K562 (cell line): Measurements from ENCODE around the gene NLRP6. TPM values are rescaled to one million over a fixed set of nuclear protein-coding genes. Genes with fewer than 3 reads are reported as not detected.

Experiments
- ATAC-seq: fragments of 200-7000 bp; cut with Tn5 transposase; 3 replicates; pipeline ENCODE4 v1.9.1; 2020; ENCODE audit warnings: moderate library complexity
- BruUV-seq: library from RNA; stranded (reverse); fragments of 400-500 nt; replicated peaks from 2 replicates; lab custom pipeline; 2021; lab: Mats Ljungman, UMichigan
- CTCF ChIA-PET: fragments of 300-600 bp; formaldehyde crosslinking; extraction: SDS; loops from one replicate; lab custom pipeline; 2021; ENCODE audit warnings: low intra/inter-chr PET ratio; lab: Yijun Ruan, JAX
- POLR2A ChIA-PET: fragments of 300-600, 350-650 bp; sonication (Branson Sonifier 250); formaldehyde crosslinking; extraction: SDS; loops from one replicate; lab custom pipeline; 2021; ENCODE audit warnings: antibody characterized with exemption, inconsistent platforms; lab: Yijun Ruan, JAX
- DNase-seq, 4 experiments: peaks; one replicate each; pipeline versions ENCODE4 v3.0.0 to v3.0.0-alpha.2; 2011 to 2018; ENCODE audit warnings: low spot score in 3 of 4, mixed read lengths in 3 of 4; ENCODE audit errors: extremely low read depth in 1 of 4
- FAIRE-seq: peaks from 2 replicates; lab custom pipeline; 2011; peaks lifted over from hg19 to GRCh38; lab: Jason Lieb, UNC
- H2AFZ ChIP-seq: 2 replicates; pipeline ENCODE4 v1.6.0; 2011; ENCODE audit warnings: low read depth, low read length, control low read depth, inconsistent platforms
- H3K27ac ChIP-seq: fragments of 200-600 bp; 3 replicates; pipeline ENCODE4 v1.8.0; 2011; ENCODE audit warnings: low read depth, mild to moderate bottlenecking, control low read depth, inconsistent platforms, low read length, moderate library complexity, mixed read lengths; ENCODE audit errors: extremely low read depth
- H3K27me3 ChIP-seq, 2 experiments: fragments of 300-600 bp in 1 of 2; 2 replicates in 1 of 2; 3 replicates in 1 of 2; pipeline versions ENCODE4 v1.6.0 to v1.8.0; 2011; ENCODE audit warnings: inconsistent platforms in 2 of 2, low read length in 2 of 2, mild to moderate bottlenecking in 1 of 2, mixed read lengths in 1 of 2, moderate library complexity in 1 of 2; ENCODE audit not compliant: control insufficient read depth in 2 of 2, insufficient read depth in 2 of 2
- H3K36me3 ChIP-seq: fragments of 300-600 bp; 3 replicates; pipeline ENCODE4 v1.8.0; 2011; ENCODE audit warnings: mild to moderate bottlenecking, low read length, inconsistent platforms; ENCODE audit not compliant: control insufficient read depth, insufficient read depth
- H3K4me1 ChIP-seq, 2 experiments: fragments of 200-600 bp in 1 of 2; replicated peaks in 1 of 2; 2 replicates in 1 of 2; 3 replicates in 1 of 2; pipeline versions ENCODE4 v1.5.1 to v1.8.0; 2011; ENCODE audit warnings: inconsistent platforms in 2 of 2, low read length in 2 of 2, mild to moderate bottlenecking in 1 of 2, mixed read lengths in 1 of 2, moderate library complexity in 1 of 2; ENCODE audit not compliant: control insufficient read depth in 2 of 2, insufficient read depth in 2 of 2
- H3K4me2 ChIP-seq: 2 replicates; pipeline ENCODE4 v1.6.1; 2011; ENCODE audit warnings: low read length, control low read depth, inconsistent platforms, mixed read lengths; ENCODE audit not compliant: insufficient read depth
- H3K4me3 ChIP-seq: fragments of 200-600 bp; sonication (generic), shearing (Covaris generic); 2 replicates; pipeline ENCODE4 v1.5.1; 2016; ENCODE audit warnings: control low read depth, inconsistent platforms
- H3K79me2 ChIP-seq: fragments of 200-600 bp; 3 replicates; pipeline ENCODE4 v1.8.0; 2011; ENCODE audit warnings: low read length, inconsistent platforms; ENCODE audit not compliant: control insufficient read depth, insufficient read depth
- H3K9ac ChIP-seq, 2 experiments: 2 replicates each; pipeline versions ENCODE4 v1.6.0 to v1.6.1; 2011; ENCODE audit warnings: low read depth in 2 of 2, low read length in 2 of 2, control low read depth in 1 of 2, inconsistent platforms in 1 of 2, mild to moderate bottlenecking in 1 of 2, mixed read lengths in 1 of 2; ENCODE audit not compliant: insufficient read depth in 1 of 2
- H3K9me1 ChIP-seq: one replicate; pipeline ENCODE4 v1.6.0; 2011; ENCODE audit warnings: inconsistent platforms, mild to moderate bottlenecking, low read length, moderate library complexity; ENCODE audit not compliant: control insufficient read depth, insufficient read depth
- H3K9me3 ChIP-seq: replicated peaks from 2 replicates; pipeline ENCODE4 v1.5.1; 2011; ENCODE audit warnings: low read depth, low read length, inconsistent platforms; ENCODE audit not compliant: control insufficient read depth, insufficient read depth
- H4K20me1 ChIP-seq: replicated peaks from 2 replicates; pipeline ENCODE4 v1.6.1; 2011; ENCODE audit warnings: low read length, inconsistent platforms, mixed read lengths; ENCODE audit not compliant: control insufficient read depth, insufficient read depth
- RBFOX2 ChIP-seq: fragments of 200-400 bp; formaldehyde crosslinking; IDR thresholded peaks from 2 replicates; pipeline ENCODE4 v1.6.1; 2017; ENCODE audit warnings: low read depth, mild to moderate bottlenecking, low read length, moderate library complexity
- WGBS: fragments of 100-300 bp; shearing (Covaris generic); methylation state at CpG from one replicate; pipeline ENCODE4 v1.1.6; 2016; ENCODE audit warnings: low coverage, mixed read lengths; ENCODE audit not compliant: insufficient coverage; ENCODE audit errors: missing lambda C conversion rate; 5-methylcytosine and 5-hydroxymethylcytosine counted together
- in situ Hi-C: fragments of 300-500 bp; cut with MboI; formaldehyde crosslinking; loops from 4 replicates; pipeline ENCODE4 v1.15.0; 2018; ENCODE audit warnings: inconsistent platforms, mixed read lengths
- intact Hi-C: fragments of 100-400 bp; cut with micrococcal nuclease; formaldehyde crosslinking; loops from 2 replicates; pipeline ENCODE4 v1.14.2; 2022
- polyA plus RNA-seq, 8 experiments: library from polyadenylated mRNA; depleted of rRNA in 4 of 8; stranded (reverse) in 5 of 8; unstranded in 3 of 8; fragments of >200 nt; fragmentation: Nextera tagmentation in 2 of 8; fragmentation: Illumina TruSeq in 1 of 8; extraction: Ambion mirVana in 2 of 8; extraction: Trizol in 1 of 8; gene quantifications; 2 replicates each; pipeline versions ENCODE4 v1.2.1 to v1.2.3, GENCODE V29; 2011 to 2014; ENCODE audit warnings: inconsistent platforms in 1 of 8, missing spikeins in 1 of 8
- total RNA-seq, 7 experiments: library from RNA; depleted of rRNA in 6 of 7; stranded (reverse); fragments of >200 nt in 6 of 7; fragmentation: Illumina TruSeq in 2 of 7; extraction: Trizol in 2 of 7; gene quantifications; 2 replicates each; pipeline versions ENCODE4 v1.2.1 to v1.2.3, GENCODE V29; 2011 to 2021; ENCODE audit warnings: low replicate concordance in 1 of 7
- TF ChIP-seq, protein P1 (sequence below), 2 experiments: fragments of 450-650 bp; IDR thresholded peaks; 2 replicates each; pipeline ENCODE4 v1.6.1; 2016; ENCODE audit warnings: mild to moderate bottlenecking in 2 of 2, borderline replicate concordance in 1 of 2, low read depth in 1 of 2, moderate library complexity in 1 of 2

The NLRP6 gene
- total and polyA plus RNA-seq, 9 of the 15 experiments (the other 6 are each of a cell fraction or from before 2014, with no cell fraction given), result 0.03 to 0.18 (median 0.15) TPM; not detected in 5

DNA sequence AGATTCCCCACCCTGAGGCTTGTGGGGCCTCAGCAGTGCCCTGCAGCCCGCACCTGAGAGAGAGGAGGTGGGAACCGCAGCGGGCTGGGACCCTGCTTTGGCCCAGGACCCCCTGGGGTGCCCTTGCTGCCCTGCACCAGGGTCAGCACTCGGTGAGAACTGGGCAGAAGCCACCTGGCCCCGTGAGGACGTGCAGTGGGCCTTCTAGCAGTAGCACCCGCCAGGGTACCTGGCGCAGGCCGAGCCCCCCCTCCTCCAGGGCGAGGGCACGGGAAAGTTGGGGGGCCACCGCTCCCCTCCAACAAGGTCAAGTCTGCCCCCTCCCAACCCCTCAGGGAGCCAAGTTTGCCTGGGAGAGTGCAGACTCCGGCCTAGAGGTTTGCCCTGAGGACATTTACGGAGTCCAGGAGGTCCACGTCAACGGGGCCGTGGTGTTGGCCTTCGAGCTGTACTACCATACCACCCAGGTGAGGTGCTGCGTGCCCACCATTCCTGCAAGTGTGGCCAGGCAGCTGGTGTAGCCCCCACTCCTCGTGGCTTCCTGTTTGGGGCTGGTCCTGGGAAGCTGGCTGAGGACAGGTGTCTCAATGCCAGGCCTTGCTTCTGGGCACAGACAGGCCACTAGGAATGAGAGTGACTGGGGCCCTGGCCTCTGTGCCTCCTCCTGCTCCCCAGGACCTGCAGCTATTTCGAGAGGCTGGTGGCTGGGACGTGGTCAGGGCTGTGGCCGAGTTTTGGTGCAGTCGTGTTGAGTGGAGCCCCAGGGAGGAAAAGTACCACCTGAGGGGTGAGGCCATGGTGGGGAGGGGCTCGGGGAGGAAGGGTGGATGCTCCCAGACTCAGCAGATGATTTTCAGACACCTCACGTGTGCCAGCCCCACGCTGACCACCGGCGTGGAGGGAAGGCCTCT, 14.3 kb downstream of the NLRP6 start:
- peaks cover 32% of the 10 kb centered on the region for H3K79me2 ChIP-seq
- ChIA-PET CTCF (no interaction called here), POLR2A (interaction anchor here (0.5 to 1.5 kb wide), 4 partner anchors 15 to 478 kb away, joined by 3 read pairs; partner anchors contain the start of genes BET1L, NLRP6 and RIC8A)
- no peak overlapping the region for H3K27ac ChIP-seq
- no TSS peak for BruUV-seq
- no peak overlapping the region for H3K4me2 ChIP-seq
- H3K9me1 ChIP-seq, result no peaks in the 10 kb centered on the region
- TF ChIP-seq, protein P1, sequence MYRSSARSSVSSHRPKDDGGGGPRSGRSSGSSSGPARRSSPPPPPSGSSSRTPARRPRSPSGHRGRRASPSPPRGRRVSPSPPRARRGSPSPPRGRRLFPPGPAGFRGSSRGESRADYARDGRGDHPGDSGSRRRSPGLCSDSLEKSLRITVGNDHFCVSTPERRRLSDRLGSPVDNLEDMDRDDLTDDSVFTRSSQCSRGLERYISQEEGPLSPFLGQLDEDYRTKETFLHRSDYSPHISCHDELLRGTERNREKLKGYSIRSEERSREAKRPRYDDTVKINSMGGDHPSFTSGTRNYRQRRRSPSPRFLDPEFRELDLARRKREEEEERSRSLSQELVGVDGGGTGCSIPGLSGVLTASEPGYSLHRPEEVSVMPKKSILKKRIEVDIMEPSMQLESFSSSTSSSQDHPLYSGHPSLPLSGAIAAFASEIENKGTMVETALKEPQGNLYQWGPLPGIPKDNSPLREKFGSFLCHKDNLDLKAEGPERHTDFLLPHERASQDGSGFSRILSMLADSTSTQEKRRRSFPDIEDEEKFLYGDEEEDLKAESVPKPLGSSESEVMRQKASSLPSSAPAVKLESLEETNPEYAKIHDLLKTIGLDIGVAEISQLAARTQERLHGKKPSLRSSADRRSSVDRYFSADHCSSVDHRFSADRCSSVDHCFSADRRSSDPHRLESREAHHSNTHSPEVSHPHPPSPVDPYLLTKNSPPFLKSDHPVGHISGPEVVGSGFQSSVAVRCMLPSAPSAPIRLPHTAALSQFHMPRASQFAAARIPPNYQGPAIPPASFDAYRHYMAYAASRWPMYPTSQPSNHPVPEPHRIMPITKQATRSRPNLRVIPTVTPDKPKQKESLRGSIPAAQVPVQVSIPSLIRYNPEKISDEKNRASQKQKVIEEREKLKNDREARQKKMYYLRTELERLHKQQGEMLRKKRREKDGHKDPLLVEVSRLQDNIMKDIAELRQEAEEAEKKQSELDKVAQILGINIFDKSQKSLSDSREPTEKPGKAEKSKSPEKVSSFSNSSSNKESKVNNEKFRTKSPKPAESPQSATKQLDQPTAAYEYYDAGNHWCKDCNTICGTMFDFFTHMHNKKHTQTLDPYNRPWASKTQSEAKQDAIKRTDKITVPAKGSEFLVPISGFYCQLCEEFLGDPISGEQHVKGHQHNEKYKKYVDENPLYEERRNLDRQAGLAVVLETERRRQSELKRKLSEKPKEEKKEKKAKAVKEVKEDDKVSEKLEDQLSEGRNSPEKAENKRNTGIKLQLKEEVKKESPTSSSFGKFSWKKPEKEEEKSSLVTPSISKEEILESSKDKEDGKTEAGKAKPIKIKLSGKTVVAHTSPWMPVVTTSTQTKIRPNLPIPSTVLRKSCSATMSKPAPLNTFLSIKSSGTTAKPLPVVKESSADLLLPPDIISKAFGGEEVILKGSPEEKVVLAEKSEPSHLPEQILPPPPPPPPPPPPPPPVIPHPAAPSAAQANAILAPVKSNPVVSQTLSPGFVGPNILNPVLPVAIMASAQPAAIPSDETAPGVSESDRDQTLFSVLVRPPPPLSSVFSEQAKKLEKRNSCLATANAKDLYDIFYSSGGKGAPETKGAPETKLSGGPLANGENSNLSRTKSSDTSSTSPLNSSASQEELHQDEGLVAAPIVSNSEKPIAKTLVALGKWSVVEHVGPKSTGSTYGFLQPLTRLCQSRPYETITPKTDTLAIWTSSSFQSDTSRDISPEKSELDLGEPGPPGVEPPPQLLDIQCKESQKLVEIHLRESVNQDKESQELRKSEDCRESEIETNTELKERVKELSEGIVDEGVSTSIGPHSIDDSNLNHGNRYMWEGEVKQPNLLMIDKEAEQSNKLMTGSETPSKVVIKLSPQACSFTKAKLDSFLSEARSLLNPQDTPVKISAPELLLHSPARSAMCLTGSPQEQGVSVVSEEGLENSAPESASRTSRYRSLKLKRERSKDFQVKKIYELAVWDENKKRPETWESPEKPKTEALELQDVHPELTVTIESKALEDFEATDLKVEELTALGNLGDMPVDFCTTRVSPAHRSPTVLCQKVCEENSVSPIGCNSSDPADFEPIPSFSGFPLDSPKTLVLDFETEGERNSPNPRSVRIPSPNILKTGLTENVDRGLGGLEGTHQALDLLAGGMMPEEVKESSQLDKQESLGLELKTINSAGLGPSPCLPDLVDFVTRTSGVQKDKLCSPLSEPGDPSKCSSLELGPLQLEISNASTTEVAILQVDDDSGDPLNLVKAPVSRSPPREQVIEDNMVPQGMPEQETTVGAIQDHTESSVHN (IDR thresholded peaks at IDR 0.05; ENCODE audit: borderline replicate concordance in 1 of 2, low read depth in 1 of 2), result no peak
- peak; percentile 41 for TF ChIP-seq RBFOX2
- no peaks in the 10 kb centered on the region for H3K9me3 ChIP-seq
- no peak overlapping the region for H3K4me3 ChIP-seq
- H3K9ac ChIP-seq, result peak overlapping the region in 1 of 2 experiments; percentile 40; a peak in 2 of 4 replicates
- no peaks in the 10 kb centered on the region for H3K27me3 ChIP-seq
- in situ Hi-C loops, result no loop called here
- no peaks in the 10 kb centered on the region for H4K20me1 ChIP-seq
- no peak for ATAC-seq
- 88% methylated on average over 21 of the region's 29 CpGs for WGBS
- FAIRE-seq, result no peak
- DNase-seq, result no peak
- no peak overlapping the region for H2AFZ ChIP-seq
- intact Hi-C loops, result no loop called here
- H3K4me1 ChIP-seq, result peaks cover 13 to 90% of the 10 kb centered on the region in 2 experiments; a peak in 4 of 5 replicates
- peaks cover 60% of the 10 kb centered on the region; the same call in 2 of the 3 replicates for H3K36me3 ChIP-seq
